Colonic mucosa (tissue), 4 donors: ENCODE measurements around the gene MT1E. TPM values are rescaled to one million over a fixed set of nuclear protein-coding genes. Genes with fewer than 3 reads are reported as not detected.

ENCODE experiments used
- DNase-seq: peaks from one replicate; pipeline ENCODE4 v3.0.0-alpha.2; 2020
- H3K27ac ChIP-seq: fragments of 200-600 bp; one replicate; pipeline ENCODE4 v1.8.0; 2021
- H3K27me3 ChIP-seq: fragments of 200-600 bp; one replicate; pipeline ENCODE4 v1.8.0; 2021
- H3K36me3 ChIP-seq: fragments of 200-600 bp; one replicate; pipeline ENCODE4 v1.8.0; 2021
- H3K4me1 ChIP-seq: fragments of 200-600 bp; one replicate; pipeline ENCODE4 v1.8.0; 2021; ENCODE audit warnings: mild to moderate bottlenecking
- H3K4me3 ChIP-seq: fragments of 200-600 bp; one replicate; pipeline ENCODE4 v1.8.0; 2021
- H3K9ac ChIP-seq, 2 donors: one replicate each; pipeline ENCODE4 v1.7.0; 2013; ENCODE audit warnings: control low read depth in 2 of 2, low read depth in 2 of 2, low read length in 2 of 2
- H3K9me3 ChIP-seq: fragments of 200-600 bp; one replicate; pipeline ENCODE4 v1.8.0; 2021
- CTCF ChIP-seq: fragments of 200-600 bp; IDR thresholded peaks from one replicate; pipeline ENCODE4 v1.8.0; 2022; ENCODE audit warnings: antibody characterized with exemption, mild to moderate bottlenecking
- intact Hi-C: fragments of 100-400 bp; cut with DNase I; formaldehyde crosslinking; loops from one replicate; pipeline ENCODE4 v1.14.1; 2022
- total RNA-seq, 2 donors: library from RNA; stranded (reverse); fragmentation: NEBNext Ultra II Directional in 1 of 2; extraction: Animal tissue kit (Norgen Biotek cat#: 25700) in 1 of 2; gene quantifications; one replicate each; pipeline ENCODE4 v1.2.1, GENCODE V29; 2021
- donor health status: healthy.
- donor health status: DM: no; HTN: no; CAD: no.
- donor health status: DM: no; HTN: no; CAD: no.

MT1E gene
- total RNA-seq, 2 donors from 2014 or later = 251 to 359 TPM

- Histone ChIP-seq H3K27me3 (no peaks in the 10 kb centered on the region), H3K36me3 (no peaks in the 10 kb centered on the region), H3K9me3 (no peaks in the 10 kb centered on the region), H3K4me3 (no peak within 1 kb of the TSS), H3K9ac (no peak within 1 kb of the TSS), H3K4me1 (no peaks in the 10 kb centered on the region), H3K27ac (no peak within 1 kb of the TSS)
- no peak for DNase-seq
- intact Hi-C loops = no loop called here
- no peak for TF ChIP-seq CTCF
Observed at GRCh38 chr16:56651586-56651985, 26.0 kb downstream of the MT1E start, which contains the start of gene MT1B. MT1B (plus strand) TSS chr16:56651886; CDS start chr16:56651954, 68 bp downstream.

DNA sequence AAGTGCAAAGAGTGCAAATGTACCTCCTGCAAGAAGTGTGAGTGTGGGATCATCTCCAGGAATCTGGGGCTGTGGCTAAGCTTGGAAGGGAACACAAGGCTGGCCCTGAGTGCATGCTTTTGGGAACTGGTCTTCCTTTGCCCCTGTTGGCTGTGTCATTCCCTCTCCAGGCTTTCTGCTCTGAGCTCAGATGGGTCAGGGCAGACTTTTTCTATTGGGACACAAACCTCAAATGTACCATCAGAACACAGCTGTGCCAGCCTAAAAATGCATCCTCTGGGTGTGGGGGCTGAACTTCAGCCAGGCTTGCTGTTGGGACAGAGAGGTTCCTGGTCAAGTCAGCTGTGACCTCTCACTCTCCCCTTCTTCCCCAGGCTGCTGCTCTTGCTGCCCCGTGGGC lies 27.0 kb downstream of the MT1E start:
- intact Hi-C loops = no loop called here
- Histone ChIP-seq H3K9me3 (no peaks in the 10 kb centered on the region), H3K9ac (no peak overlapping the region), H3K27me3 (no peaks in the 10 kb centered on the region), H3K27ac (no peak overlapping the region), H3K4me3 (no peak overlapping the region), H3K36me3 (no peaks in the 10 kb centered on the region), H3K4me1 (no peaks in the 10 kb centered on the region)
- TF ChIP-seq CTCF = no peak
- no peak for DNase-seq

DNA sequence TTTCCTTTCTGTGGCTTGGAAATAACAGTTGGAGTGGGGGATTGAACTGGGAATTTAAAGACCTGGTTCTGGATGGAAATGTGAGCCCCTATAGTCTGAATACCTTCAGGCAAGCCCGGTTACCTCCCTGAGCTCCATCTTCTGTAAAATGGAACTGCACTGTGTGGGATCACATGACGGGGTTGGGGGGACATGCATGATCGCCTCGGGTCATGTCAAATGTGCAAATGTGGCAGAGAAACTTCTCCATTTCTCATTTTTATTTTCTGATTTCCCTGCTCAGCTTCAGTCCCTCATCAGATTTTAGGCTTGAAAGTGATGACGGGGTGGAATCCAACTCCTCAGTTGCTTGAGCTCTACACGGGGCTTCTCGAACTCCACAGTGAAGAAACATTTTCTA lies 27.6 kb downstream of the MT1E start:
- DNase-seq = no peak
- TF ChIP-seq CTCF = no peak
- intact Hi-C loops = no loop called here
- H3K9ac ChIP-seq = no peak overlapping the region
- no peaks in the 10 kb centered on the region for H3K4me1 ChIP-seq
- no peak overlapping the region for H3K4me3 ChIP-seq
- H3K9me3 ChIP-seq = no peaks in the 10 kb centered on the region
- H3K27me3 ChIP-seq = no peaks in the 10 kb centered on the region
- no peaks in the 10 kb centered on the region for H3K36me3 ChIP-seq
- no peak overlapping the region for H3K27ac ChIP-seq

- Histone ChIP-seq H3K9me3 (no peaks in the 10 kb centered on the region), H3K27me3 (peaks cover under 1% of the 10 kb centered on the region), H3K36me3 (no peaks in the 10 kb centered on the region), H3K27ac (peak within 1 kb of the TSS; percentile 60), H3K4me1 (no peaks in the 10 kb centered on the region), H3K4me3 (peak within 1 kb of the TSS; percentile 55), H3K9ac (peak within 1 kb of the TSS; percentile 64 to 99)
- peak; percentile 99 for DNase-seq
- intact Hi-C loops = no loop called here
- TF ChIP-seq CTCF = no peak
Observed at GRCh38 chr16:56657555-56658326, 32.2 kb downstream of the MT1E start, which contains the start of gene MT1F. MT1F (plus strand) TSS chr16:56657959; CDS start chr16:56658059, 100 bp downstream.

- H3K9me3 ChIP-seq = no peaks in the 10 kb centered on the region
- peak overlapping the region; percentile 64 to 99 for H3K9ac ChIP-seq
- DNase-seq = no peak
- peak overlapping the region; percentile 55 for H3K4me3 ChIP-seq
- no peak overlapping the region for H3K27ac ChIP-seq
- peaks cover 8% of the 10 kb centered on the region for H3K27me3 ChIP-seq
- no peaks in the 10 kb centered on the region for H3K4me1 ChIP-seq
- intact Hi-C loops = no loop called here
- H3K36me3 ChIP-seq = no peaks in the 10 kb centered on the region
- no peak for TF ChIP-seq CTCF
Observed at GRCh38 chr16:56658327-56658875, 32.8 kb downstream of the MT1E start.
